Prostate gland (tissue), 2 donors: ENCODE measurements around the gene ARHGAP24. TPM values are rescaled to one million over a fixed set of nuclear protein-coding genes. Genes with fewer than 3 reads are reported as not detected.

Experiments used
- DNase-seq: peaks from one replicate; pipeline ENCODE4 v3.0.0-alpha.2; 2019; ENCODE audit warnings: low spot score
- H3K27ac ChIP-seq, 2 donors: fragments of 200-600 bp; sonication (generic); 2 replicates each; pipeline ENCODE4 v1.5.1; 2017 to 2019
- H3K27me3 ChIP-seq: fragments of 200-600 bp; sonication (generic); replicated peaks from 2 replicates; pipeline ENCODE4 v1.5.1; 2019; ENCODE audit not compliant: insufficient read depth
- H3K36me3 ChIP-seq, 2 donors: fragments of 200-600 bp; sonication (generic); 1 replicate in 1 of 2; 2 replicates in 1 of 2; pipeline versions ENCODE4 v1.5.1 to v1.8.1; 2017 to 2019
- H3K4me1 ChIP-seq: fragments of 200-600 bp; sonication (generic); replicated peaks from 2 replicates; pipeline ENCODE4 v1.5.1; 2019
- H3K4me3 ChIP-seq, 2 donors: fragments of 200-600 bp; sonication (generic); 2 replicates each; pipeline ENCODE4 v1.5.1; 2017 to 2019
- H3K9me3 ChIP-seq: fragments of 200-600 bp; sonication (generic); 2 replicates; pipeline ENCODE4 v1.5.1; 2017
- CTCF ChIP-seq, 4 experiments: fragments of 200-600 bp in 2 of 4; fragments of 450-650 bp in 2 of 4; sonication (generic) in 2 of 4; IDR thresholded peaks; 1 replicate in 3 of 4; 2 replicates in 1 of 4; pipeline ENCODE4 v1.5.1; 2016 to 2019; ENCODE audit warnings: antibody characterized with exemption in 4 of 4, mild to moderate bottlenecking in 2 of 4, moderate library complexity in 2 of 4
- POLR2A ChIP-seq: fragments of 450-650 bp; IDR thresholded peaks from one replicate; pipeline ENCODE4 v1.6.1; 2016; ENCODE audit warnings: antibody characterized with exemption, mild to moderate bottlenecking
- POLR2AphosphoS5 ChIP-seq: sonication (generic); formaldehyde crosslinking; IDR thresholded peaks from one replicate; pipeline ENCODE4 v1.6.1; 2017; ENCODE audit warnings: antibody characterized with exemption
- WGBS: methylation state at CpG from one replicate; pipeline ENCODE4 v1.1.5; 2018; 5-methylcytosine and 5-hydroxymethylcytosine counted together
- intact Hi-C: fragments of 100-400 bp; cut with DNase I; formaldehyde crosslinking; loops from one replicate; pipeline ENCODE4 v1.14.2; 2022
- total RNA-seq, 2 donors: library from RNA; depleted of rRNA; stranded (reverse); fragments of >200 nt; gene quantifications; one replicate each; pipeline ENCODE4 v1.1.0, GENCODE V29; 2016

ARHGAP24 gene
- total RNA-seq, 2 donors from 2014 or later = 6.7 to 7.4 TPM

- H3K27ac ChIP-seq = no peak overlapping the region
- 93% methylated on average over 3 of the region's 3 CpGs for WGBS
- no peak for DNase-seq
- H3K4me1 ChIP-seq = no peaks in the 10 kb centered on the region
- TF ChIP-seq POLR2AphosphoS5 (no peak), POLR2A (no peak), CTCF (IDR thresholded peaks at IDR 0.05) (no peak)
- no peak overlapping the region for H3K4me3 ChIP-seq
- no peaks in the 10 kb centered on the region for H3K9me3 ChIP-seq
- intact Hi-C loops = no loop called here
- H3K27me3 ChIP-seq = no peaks in the 10 kb centered on the region
- H3K36me3 ChIP-seq = no peaks in the 10 kb centered on the region
These were observed 43.8 kb upstream of the ARHGAP24 start for GRCh38 chr4:85431156-85431555.

GRCh38 chr4:85431881-85432485, 43.0 kb upstream of the ARHGAP24 start:
- Histone ChIP-seq H3K27me3 (no peaks in the 10 kb centered on the region), H3K27ac (no peak overlapping the region), H3K36me3 (no peaks in the 10 kb centered on the region), H3K9me3 (no peaks in the 10 kb centered on the region), H3K4me3 (no peak overlapping the region), H3K4me1 (no peaks in the 10 kb centered on the region)
- TF ChIP-seq POLR2AphosphoS5 (no peak), CTCF (IDR thresholded peaks at IDR 0.05) (no peak), POLR2A (no peak)
- DNase-seq = no peak
- 90% methylated on average over 1 of the region's 1 CpG for WGBS
- intact Hi-C loops = no loop called here

GRCh38 chr4:85445050-85445639, 29.8 kb upstream of the ARHGAP24 start:
- no peaks in the 10 kb centered on the region for H3K4me1 ChIP-seq
- H3K36me3 ChIP-seq = no peaks in the 10 kb centered on the region
- intact Hi-C loops = no loop called here
- H3K4me3 ChIP-seq = no peak overlapping the region
- no peak overlapping the region for H3K27ac ChIP-seq
- 93% methylated on average over 1 of the region's 1 CpG for WGBS
- no peak for DNase-seq
- no peaks in the 10 kb centered on the region for H3K9me3 ChIP-seq
- no peaks in the 10 kb centered on the region for H3K27me3 ChIP-seq
- TF ChIP-seq POLR2AphosphoS5 (no peak), POLR2A (no peak), CTCF (IDR thresholded peaks at IDR 0.05) (no peak)

GRCh38 chr4:85446141-85446861, 28.6 kb upstream of the ARHGAP24 start:
- Histone ChIP-seq H3K27ac (no peak overlapping the region), H3K36me3 (no peaks in the 10 kb centered on the region), H3K4me3 (no peak overlapping the region), H3K27me3 (no peaks in the 10 kb centered on the region), H3K4me1 (no peaks in the 10 kb centered on the region), H3K9me3 (no peaks in the 10 kb centered on the region)
- TF ChIP-seq POLR2AphosphoS5 = no peak
- TF ChIP-seq POLR2A = no peak
- no peak for TF ChIP-seq CTCF (IDR thresholded peaks at IDR 0.05)
- WGBS = 73% methylated on average over 2 of the region's 2 CpGs
- intact Hi-C loops = no loop called here
- DNase-seq = no peak
